HPDE6-E6E7 (cell line): ENCODE results near the gene THSD4.
"Not testable (repeated sequence)": the region's sequence is repeated elsewhere in the genome, so short reads cannot be mapped to it uniquely, and the experiment has no call there.

Experiments used
- DNase-seq: peaks from one replicate; pipeline ENCODE4 v3.0.0; 2011; ENCODE audit warnings: missing footprints; ENCODE audit errors: extremely low spot score

Gene THSD4

DNA sequence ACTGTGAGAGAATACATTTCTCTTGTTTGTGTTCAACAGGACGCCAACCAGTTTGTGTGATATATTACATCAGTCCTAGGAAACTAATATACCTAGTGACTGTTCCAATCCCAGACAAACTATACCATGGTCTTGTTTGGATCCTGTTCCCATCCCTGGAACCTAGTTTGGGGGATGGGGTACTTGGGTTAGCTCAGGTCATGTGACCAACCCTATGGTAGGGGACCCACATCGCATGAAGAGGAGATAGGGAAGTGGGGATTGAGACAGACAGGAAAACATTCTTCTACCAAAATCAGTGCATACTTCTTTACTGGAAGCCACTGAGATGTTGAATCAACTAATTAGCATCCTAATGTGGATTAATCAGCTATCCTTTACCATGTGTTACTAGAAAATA, 146.1 kb downstream of the THSD4 start:
- no peak for DNase-seq

DNA sequence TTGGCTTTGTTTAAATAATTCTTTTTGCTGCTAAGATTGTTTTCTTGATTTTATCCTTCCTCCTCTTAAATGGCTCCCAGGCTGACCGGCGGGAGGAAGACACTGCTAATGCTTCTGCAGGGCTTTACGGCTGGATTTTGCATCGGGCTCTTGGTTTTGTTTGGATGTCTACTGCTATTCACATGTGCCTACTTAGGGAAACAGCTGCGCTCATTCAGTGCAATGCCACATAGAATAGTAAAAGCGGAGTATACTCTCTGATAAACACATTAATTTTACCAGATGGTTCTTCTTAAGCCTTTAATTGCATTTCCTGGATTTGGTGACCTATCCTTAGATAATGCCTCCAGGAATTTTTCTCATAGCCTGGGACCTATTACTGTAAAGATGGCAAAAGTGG, 146.6 kb downstream of the THSD4 start:
- DNase-seq = no peak

DNA sequence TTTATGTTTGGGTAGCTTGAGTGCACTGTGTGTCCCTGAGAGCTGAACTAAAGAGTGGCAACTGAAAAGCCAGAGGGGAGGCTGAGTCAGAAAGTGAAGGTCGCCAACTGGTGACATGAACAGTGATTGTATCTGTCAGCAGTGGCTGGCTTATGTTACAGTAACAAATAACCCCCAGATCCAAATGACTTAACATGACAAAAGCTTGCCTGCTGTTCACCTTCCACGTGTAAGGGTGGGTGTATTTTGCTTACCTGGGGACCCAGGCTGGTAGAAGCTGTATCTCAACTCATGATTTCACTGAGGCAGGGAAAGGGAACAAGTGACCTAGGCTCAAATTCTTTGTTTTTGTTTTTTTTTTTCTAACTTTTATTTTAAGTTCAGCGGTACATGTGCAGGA, 147.3 kb downstream of the THSD4 start:
- DNase-seq = no peak

DNA sequence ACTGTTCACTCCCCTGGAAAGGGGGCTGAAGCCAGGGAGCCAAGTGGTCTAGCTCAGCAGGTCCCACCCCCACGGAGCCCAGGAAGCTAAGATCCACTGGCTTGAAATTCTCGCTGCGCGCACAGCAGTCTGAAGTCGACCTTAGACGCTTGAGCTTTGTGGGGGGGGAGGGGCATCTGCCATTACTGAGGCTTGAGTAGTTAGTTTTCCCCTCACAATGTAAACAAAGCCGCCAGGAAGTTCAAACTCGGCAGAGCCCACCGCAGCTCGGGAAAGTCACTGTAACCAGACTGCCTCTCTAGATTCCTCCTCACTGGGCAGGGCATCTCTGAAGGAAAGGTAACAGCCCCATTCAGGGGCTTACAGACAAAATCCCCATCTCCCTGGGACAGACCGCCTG, 150.3 kb downstream of the THSD4 start:
- DNase-seq = not testable (repeated sequence)

DNA sequence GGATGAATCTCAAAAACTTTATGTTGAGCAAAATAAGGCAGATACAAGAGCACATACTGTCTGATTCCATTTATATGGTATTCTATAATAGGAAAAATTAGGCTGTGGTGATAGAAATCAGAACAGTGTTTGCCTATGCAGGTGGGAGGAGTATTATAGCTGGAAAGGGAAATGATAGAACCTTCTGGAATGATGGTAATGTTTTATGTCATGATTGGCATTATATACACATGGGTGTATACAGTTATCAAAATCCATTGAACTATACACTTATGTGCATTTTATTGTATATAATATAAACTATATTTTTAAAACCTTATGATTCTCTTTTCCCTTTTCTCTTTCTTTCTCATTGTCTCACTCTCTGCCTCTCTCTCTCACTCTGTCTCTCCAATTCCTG, 156.1 kb downstream of the THSD4 start:
- DNase-seq = no peak

DNA sequence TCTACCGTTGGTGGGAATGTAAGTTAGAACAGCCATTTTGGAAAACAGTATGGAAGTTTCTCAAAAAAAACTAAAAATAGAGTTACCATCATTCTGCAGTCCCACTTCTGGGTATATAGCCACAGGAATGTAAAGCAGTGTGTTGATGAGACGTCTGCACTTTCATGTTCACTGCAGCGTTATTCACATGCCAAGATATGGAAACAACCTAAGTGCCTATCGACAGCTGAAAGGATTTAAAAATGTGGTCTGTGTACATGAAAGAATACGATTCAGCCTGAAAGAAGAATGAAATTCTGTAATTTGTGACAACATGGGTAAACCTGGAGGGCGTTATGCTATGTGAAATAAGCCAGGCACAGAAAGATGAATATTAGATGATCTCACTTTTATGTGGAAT, 157.7 kb downstream of the THSD4 start:
- DNase-seq = no peak

DNA sequence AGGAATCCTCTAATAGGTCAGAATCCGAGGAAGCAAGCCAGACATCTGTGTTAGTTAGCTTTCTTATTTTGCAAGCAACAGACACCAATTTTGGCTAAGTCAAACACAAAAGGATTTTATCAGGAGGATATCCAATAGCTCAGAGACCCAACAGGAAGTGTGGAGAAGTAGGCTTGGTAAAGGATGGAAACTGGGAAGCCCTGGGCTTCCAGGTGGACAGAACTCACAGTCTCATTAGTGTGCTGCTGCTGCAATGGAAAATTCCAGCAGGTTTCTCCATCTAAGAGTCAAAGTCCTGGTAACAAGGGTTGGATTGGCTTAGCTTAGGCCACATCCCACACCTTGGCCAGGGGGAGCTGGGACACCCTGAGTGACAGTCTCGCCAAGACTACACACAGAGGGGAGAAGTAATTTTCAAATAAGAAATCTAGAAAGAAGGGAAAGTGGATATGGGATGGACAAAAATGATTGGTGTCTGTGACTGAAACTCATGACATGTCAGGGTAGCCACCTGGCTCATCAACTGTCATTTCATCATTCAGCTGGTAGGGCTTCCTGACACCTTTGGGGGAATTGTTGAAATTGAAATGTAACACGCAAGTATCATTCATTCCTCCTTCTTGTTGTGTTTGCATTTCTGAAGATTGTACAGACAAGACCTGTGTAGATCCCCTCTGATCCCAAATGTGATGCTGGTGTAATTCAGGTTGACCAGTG, 158.6 kb downstream of the THSD4 start:
- no peak for DNase-seq

DNA sequence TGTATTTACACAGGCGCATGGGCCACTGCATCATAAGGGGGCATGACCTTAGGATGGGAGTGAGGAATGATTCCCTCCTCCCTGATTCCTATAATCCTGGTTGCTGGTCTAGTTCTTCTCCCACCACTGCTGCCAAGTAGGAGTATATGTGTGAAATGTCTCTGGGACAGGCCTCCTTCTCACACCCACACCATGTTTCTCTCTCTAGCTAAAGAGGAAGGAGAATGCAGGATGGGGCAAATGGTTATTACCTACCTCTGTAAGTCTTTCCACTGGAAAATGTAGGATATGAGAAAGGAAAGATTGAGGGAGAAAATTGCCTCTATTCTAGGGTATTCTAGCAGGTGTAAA, 159.2 kb downstream of the THSD4 start:
- no peak for DNase-seq

DNA sequence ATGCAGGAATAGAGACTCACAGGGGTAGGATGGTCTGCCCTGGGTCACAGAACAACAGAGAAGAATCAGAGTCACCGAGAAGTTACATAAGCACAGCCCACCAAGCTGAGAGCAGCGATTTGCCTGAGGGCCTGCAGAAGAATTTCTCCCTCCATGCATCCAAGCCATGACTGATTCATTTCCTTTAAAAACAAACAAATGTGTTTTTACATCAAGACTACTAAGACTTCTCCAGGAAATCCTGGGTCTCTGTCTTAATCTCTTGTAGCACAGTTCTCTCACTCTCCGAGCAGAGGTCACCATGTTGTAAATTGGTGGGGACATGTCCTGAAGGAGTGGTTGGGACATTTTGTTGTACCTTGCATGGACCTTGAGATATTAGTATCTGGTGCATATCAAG, 159.8 kb downstream of the THSD4 start:
- no peak for DNase-seq

DNA sequence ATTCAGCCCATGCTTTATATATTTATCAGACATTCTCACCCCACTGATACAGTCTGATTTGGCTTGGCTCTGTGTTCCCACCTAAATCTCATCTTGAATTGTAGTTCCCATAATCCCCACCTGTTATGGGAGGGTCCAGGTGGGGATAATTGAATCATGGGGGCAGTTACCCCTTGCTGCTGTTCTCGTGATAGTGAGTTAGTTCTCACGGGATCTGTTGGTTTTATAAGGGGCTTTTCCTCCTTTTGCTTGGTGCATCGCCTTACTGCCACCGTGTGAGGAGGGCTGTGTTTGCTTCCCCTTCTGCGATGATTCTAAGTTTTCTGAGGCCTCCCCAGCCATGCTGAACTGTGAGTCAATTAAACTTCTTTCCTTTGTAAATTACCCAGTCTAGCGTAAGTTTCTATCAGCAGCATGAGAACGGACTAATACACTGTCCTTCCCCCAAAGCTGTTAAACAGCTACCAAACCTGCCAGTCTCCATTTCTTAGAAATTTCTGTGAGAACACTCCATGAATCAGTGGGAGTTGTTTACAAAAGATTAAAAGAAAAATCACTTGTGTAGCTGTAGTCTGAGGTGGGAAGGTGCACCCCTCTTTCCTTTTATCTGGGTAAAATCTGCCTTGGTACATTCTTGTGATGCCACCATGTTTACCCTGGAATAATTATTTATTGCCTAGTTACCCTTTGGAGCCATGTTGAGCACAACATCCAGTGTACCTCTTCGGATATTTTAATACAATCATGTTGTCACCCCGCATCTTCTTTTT, 160.5 kb downstream of the THSD4 start:
- DNase-seq = no peak

DNA sequence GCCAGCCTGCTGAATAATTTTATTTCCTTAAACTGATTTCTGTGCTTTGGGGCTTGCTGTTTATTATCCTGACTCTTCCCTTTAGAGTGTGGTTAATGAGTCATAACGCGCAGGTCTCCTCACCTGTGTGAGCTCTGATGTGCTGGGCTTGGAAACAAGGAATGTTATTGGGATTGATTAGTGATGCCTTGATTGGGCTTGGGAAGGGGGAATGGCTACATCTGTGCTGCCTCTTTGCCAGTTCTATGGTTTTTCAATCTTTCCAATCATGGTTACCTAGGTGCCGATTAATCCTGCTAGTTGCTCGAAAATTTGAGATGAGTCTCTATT, 161.0 kb downstream of the THSD4 start:
- peak; percentile 58 for DNase-seq

DNA sequence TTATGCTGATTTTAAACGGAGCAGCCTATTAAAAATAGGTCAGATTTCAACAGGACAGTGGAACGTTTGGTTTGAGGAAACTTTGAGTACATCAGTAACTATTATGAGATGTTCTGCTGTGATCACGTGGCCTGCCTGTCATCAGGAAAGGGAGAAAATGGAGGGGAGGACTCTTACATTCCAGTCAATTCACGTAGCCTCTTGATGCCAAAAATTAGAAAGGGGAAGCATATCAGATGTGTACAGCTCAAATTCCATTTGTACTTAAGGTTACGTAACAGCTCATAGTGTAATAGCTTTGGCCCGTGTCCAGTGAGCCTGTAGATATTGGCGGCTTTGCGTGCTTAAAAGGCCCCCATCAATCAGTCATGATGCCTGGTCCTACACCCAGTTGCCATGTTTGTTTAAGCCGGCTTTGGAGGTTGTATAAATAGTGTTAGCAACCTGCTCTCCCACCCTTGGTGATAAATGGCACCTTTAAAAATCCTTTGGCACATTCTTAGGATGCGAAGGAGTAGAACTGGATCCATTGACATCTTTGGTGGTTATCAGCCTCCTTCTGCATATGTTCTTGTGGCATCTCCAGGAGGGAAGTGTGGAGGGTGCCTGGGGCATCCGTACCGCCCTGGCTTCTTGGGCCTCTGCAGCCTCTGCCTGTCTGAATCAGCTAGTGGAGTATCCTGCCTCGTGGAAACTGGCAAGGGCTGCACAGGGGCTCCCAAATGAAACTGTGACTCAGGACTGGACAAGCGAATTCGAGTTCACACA, 163.9 kb downstream of the THSD4 start:
- DNase-seq = peak; percentile 54

DNA sequence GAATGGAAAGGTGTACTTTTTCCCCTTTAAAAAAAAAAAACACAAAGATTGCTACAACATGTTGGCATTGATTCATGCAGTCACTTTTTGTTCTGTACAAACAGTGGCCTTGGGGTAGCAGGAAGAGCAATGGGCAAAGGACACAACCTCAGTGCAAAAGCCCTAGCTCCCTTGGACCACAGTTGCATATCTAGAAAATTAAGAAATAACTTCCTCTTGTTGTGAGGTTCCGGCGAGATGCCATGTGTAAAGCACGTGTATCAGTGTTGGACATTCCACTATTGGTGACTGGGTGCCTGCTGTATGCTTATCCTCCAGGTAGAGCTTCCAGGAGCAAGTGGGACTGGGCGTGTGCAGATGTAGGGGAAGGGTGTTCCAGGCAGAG, 164.5 kb downstream of the THSD4 start:
- no peak for DNase-seq

DNA sequence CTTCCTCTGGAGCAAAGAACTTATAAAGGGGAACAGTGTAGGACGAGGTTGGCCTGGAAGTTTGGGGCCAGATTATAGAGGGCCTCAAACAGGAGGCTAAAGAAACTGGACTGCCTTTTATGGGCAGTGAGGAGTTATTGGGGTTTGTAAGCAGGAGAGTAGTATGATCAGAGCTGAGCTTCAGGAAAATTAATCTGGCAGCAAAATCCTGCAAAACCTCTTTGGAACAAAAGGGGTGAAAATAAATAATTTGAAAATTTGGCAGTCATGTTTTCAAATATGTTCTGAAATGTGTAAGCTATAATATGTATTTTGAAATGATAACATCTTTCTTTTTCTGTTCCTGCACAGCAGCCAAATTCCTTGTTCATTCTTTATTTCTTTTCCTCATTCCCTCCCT, 164.9 kb downstream of the THSD4 start:
- DNase-seq = no peak

DNA sequence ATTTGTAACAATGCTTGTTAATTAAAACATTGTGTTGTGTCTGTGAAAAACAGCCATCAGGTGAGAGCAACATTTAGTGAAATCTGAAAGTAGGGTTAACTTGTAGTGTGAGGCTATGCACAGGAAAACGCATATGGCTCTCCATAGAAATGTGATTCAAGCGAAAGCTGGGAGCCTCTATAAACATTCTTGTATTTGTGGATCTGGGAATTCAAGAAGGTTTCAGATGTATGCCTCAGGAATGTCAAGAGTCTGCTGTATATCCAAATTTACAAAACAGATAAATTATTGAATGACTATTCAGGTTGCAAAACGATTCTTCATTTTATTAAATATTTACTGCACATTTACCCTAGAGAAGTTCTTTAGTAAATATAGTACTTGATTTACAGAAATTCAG, 166.0 kb downstream of the THSD4 start:
- DNase-seq = no peak

DNA sequence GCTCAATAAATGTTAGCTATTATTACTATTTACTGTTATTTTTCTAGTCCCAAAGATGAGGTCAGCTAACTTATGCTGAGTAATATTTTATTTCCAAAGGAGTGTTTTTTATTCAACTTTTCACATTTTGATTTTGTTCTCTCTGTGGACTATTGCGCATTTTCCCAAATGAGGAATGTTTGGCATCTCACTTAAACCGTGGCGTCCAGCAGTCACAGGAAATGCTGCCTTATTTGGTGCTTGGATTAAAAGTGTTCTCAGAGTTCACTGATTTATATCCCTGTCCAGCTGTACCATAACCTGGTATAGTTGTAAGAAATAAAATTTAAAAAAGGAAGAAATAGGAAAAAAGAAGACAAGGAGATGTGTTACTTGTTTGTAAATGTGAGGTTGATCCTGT, 166.8 kb downstream of the THSD4 start:
- DNase-seq = no peak

DNA sequence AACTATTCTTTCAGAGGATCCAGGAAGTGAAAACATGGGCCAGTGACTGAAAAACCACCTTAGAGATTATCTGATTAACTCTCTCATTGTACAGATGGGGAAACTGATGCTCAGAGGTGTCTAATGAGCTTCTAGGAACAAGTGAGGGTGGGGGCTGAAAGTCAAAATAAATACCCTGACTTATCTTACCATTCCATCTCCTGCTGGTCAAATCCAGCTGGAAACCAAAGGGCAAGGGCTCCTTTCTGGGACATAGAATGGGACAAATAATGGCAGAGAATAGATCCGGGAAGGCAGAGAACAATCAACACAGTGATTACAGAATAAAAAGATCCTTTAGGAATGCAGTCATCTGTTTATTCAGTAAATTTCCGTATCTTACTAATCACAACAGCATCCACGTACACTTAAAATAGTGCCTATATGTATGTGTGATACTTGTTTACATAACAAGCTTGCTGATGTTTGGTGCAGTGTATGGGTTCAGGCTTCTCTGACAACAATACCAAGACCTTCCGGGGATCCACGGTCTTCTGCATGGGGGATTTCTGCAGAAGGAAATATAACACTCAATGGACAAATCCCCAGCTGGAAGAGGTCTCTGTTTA, 173.2 kb downstream of the THSD4 start:
- no peak for DNase-seq

DNA sequence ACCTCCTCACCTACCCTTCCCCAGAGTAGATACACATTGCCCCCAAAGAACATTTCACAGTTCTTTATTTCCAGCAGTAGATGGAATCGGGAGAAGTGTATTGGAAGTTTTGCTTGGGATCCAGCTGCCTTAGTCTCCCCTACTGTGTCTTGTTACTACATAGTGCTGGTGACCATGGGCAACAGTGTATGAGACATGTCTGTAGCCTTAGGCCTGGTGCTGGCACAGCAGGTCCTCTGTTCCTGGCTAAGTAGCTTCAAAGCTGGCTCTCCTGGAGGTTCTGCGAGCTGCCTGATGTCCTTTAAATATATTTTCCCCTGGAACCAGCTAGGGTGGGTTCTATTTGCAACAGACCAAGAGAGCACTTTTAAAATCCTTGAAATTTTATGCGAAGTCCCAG, 174.7 kb downstream of the THSD4 start:
- no peak for DNase-seq

DNA sequence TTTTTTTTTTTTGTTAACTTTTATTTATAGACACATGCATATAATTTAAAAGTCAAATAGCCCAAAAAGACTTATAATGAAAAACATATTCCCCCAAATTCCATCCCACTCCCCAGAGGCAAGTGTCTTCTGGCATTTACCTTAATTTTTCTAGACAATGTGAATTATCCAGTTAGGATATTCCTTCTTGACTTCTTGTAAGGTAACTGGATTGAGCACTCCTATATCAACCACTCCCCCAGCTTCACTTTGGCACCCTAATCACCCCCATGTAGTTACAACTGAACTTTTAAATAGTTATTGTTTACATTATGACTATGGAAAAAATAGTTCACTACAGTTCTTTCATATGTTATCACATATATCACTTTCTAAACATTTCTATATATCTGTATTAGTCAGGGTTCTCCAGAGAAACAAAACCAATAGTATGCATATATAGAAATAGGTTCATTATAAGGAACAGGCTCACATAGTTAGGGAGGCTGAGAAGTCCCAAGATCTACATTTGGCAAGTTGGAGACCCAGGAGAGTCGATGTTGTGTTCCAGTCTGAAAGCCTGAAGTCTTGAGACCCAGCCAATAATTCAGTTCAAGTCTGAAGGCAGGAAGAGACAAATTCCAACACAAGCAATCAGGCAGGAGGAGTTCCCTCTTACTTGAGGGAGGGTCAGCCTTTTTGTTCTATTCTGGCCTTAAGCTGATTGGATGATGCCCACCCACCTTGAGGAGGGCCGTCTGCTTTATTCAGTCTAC, 175.8 kb downstream of the THSD4 start:
- no peak for DNase-seq

DNA sequence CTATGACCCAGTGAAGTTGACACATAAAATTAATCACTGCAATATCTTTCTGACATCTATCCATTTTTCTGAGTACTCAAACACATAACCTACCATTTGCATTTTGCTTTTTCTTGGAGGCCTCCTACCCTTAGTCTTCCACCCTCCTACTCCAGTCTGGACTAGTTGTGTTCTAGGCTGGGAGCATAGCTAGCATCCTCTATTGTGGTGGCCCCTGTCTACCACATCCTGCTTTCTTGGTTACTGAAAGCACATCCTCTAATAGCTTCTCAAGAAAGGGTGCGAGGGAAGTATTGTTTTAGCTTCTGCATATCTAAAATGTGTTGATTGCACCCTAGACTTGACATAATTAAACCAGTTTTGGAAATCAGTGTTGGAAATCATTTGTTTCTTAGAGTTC, 176.5 kb downstream of the THSD4 start:
- no peak for DNase-seq

DNA sequence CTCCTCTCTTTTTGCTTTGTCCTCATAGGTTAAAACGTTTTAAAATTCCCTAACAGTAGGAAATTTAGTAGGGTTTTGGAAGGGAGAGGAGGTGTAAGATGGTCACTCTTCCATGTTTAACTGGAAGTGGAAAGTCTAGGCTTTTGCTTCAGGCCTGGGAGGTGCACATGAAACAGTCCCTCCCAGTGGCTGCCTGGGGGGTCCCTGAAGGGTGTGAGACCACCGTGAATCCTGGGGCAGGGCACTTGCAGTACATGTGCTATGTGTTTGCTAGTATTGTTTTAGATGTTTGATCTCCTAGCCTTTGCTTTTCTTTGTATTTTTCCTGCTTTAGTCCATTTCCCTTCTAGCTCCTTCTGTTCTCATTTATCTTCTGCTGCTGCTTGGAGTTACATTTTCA, 178.5 kb downstream of the THSD4 start:
- DNase-seq = no peak
